IPS-NIHi7 (cell line): ENCODE measurements around the gene CACNA1B.
A peak's percentile ranks its signal among the peaks of the same experiment; 100 is the strongest.

Experiments used
- DNase-seq: peaks from one replicate; pipeline ENCODE4 v3.0.0; 2012; ENCODE audit warnings: mixed read lengths; ENCODE audit errors: extremely low spot score

Gene CACNA1B

GRCh38 chr9:138053321-138053868, 175.8 kb downstream of the CACNA1B start:
- peak; percentile 81 for DNase-seq

GRCh38 chr9:138053996-138054752, 176.6 kb downstream of the CACNA1B start:
- DNase-seq = no peak

GRCh38 chr9:138057726-138058125, 180.1 kb downstream of the CACNA1B start:
- DNase-seq = no peak

GRCh38 chr9:138058181-138058580, 180.6 kb downstream of the CACNA1B start:
- no peak for DNase-seq

- DNase-seq = no peak
Observed at GRCh38 chr9:138059196-138059595, 181.6 kb downstream of the CACNA1B start.

- no peak for DNase-seq
Observed at GRCh38 chr9:138060365-138060764, 182.8 kb downstream of the CACNA1B start.

GRCh38 chr9:138060881-138061280, 183.3 kb downstream of the CACNA1B start:
- DNase-seq = no peak

- DNase-seq = no peak
Observed at GRCh38 chr9:138061631-138062030, 184.0 kb downstream of the CACNA1B start.

GRCh38 chr9:138062196-138062595, 184.6 kb downstream of the CACNA1B start:
- DNase-seq = no peak

GRCh38 chr9:138063033-138063432, 185.5 kb downstream of the CACNA1B start:
- DNase-seq = no peak

GRCh38 chr9:138063785-138064184, 186.2 kb downstream of the CACNA1B start:
- DNase-seq = no peak

- no peak for DNase-seq
Observed at GRCh38 chr9:138064547-138064946, 187.0 kb downstream of the CACNA1B start.

- no peak for DNase-seq
Observed at GRCh38 chr9:138065287-138065686, 187.7 kb downstream of the CACNA1B start.

GRCh38 chr9:138066049-138066448, 188.5 kb downstream of the CACNA1B start:
- peak; percentile 69 for DNase-seq

- no peak for DNase-seq
Observed at GRCh38 chr9:138067613-138068367, 190.2 kb downstream of the CACNA1B start.

- DNase-seq = no peak
Observed at GRCh38 chr9:138068601-138069035, 191.0 kb downstream of the CACNA1B start.

GRCh38 chr9:138069731-138070456, 192.3 kb downstream of the CACNA1B start:
- DNase-seq = no peak

GRCh38 chr9:138070815-138071214, 193.2 kb downstream of the CACNA1B start:
- no peak for DNase-seq

- no peak for DNase-seq
Observed at GRCh38 chr9:138071292-138071691, 193.7 kb downstream of the CACNA1B start.

- no peak for DNase-seq
Observed at GRCh38 chr9:138071731-138072130, 194.1 kb downstream of the CACNA1B start.

GRCh38 chr9:138072161-138072842, 194.7 kb downstream of the CACNA1B start:
- DNase-seq = no peak
